ENCODE data around the gene ITGA5.

Gene ITGA5

DNA sequence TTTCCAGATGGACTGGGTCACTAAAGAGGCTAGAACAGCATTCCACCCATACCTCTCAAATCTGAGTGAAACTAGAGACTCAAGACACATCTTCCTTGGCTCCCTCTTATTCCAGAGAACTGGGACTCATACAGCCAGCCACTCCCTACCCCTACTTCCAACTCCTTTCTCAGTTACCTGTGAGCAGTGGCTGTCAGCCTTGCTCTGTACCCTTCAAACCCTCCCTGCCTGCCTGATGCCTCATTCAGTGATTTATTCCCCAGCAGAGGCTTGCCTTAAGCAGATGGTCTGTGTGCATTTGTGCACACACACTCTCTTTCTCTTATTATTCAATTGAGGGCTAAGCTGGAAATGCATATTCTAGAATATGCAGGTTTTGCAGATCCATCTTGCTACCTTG, 69.4 kb downstream of the ITGA5 start:
- no peak for DNase-seq

DNA sequence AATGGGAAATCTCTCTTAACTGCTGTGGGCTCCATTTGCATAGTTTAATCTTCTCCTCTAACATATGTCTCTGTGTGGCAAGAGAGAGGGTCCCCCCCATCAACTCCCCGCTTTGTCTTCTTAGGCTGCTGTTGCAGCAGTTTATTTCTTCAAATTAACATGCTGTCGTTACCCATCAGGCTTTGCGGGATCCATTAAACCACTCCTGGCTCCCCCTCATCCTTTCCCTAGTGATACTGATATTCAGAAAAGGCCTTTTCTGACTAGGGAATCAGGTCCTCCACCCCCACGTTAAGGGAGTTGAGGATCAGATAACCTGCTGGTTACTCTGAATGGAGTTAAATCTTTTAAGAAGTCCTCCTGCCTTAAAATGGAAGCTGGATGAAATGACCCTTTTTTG, 70.0 kb downstream of the ITGA5 start:
- no peak for DNase-seq
